Thoracic aorta (tissue), 2 donors: ENCODE data around the gene ZNF783. TPM values are rescaled to one million over a fixed set of nuclear protein-coding genes. Genes with fewer than 3 reads are reported as not detected.
A peak's percentile ranks its signal among the peaks of the same experiment; 100 is the strongest.
"Not testable (repeated sequence)": the region's sequence is repeated elsewhere in the genome, so short reads cannot be mapped to it uniquely, and the experiment has no call there.

Source experiments
- ATAC-seq: fragments of 150-250 bp; one replicate; pipeline ENCODE4 v1.8.0; 2017; ENCODE audit warnings: low read depth; ENCODE audit not compliant: insufficient number of reproducible peaks, low FRiP score
- DNase-seq: peaks from one replicate; pipeline ENCODE4 v3.0.0-alpha.2; 2020; ENCODE audit warnings: low spot score
- H3K27ac ChIP-seq, 2 donors: fragments of 200-600 bp; sonication (generic); 1 replicate in 1 of 2; 2 replicates in 1 of 2; pipeline ENCODE4 v1.5.1; 2016; ENCODE audit warnings: mild to moderate bottlenecking in 2 of 2, moderate library complexity in 2 of 2
- H3K27me3 ChIP-seq: fragments of 200-600 bp; sonication (generic); replicated peaks from 2 replicates; pipeline ENCODE4 v1.6.0; 2016; ENCODE audit warnings: mild to moderate bottlenecking; ENCODE audit not compliant: insufficient read depth
- H3K36me3 ChIP-seq: fragments of 200-600 bp; sonication (generic); one replicate; pipeline ENCODE4 v1.5.1; 2016
- H3K4me1 ChIP-seq, 2 donors: fragments of 200-600 bp; sonication (generic); 1 replicate in 1 of 2; 2 replicates in 1 of 2; pipeline versions ENCODE4 v1.5.1 to v1.6.0; 2016; ENCODE audit warnings: low read depth in 2 of 2, mild to moderate bottlenecking in 1 of 2; ENCODE audit not compliant: control insufficient read depth in 1 of 2
- H3K4me3 ChIP-seq: fragments of 200-600 bp; sonication (generic); 2 replicates; pipeline ENCODE4 v1.5.1; 2016; ENCODE audit warnings: mild to moderate bottlenecking
- H3K9me3 ChIP-seq: fragments of 200-600 bp; sonication (generic); 2 replicates; pipeline ENCODE4 v1.5.1; 2016
- CTCF ChIP-seq: fragments of 200-600 bp; sonication (generic); IDR thresholded peaks from one replicate; pipeline ENCODE4 v1.5.1; 2019; ENCODE audit warnings: antibody characterized with exemption
- total RNA-seq, 2 donors: library from RNA; depleted of rRNA; stranded (reverse); fragments of >200 nt; gene quantifications; one replicate each; pipeline versions ENCODE4 v1.1.0 to v1.2.3, GENCODE V29; 2016

Gene ZNF783
- total RNA-seq, 2 donors from 2014 or later, result 23.6 to 28.9 TPM

GRCh38 chr7:149316606-149317005 lies 54.6 kb downstream of the ZNF783 start:
- Histone ChIP-seq H3K4me3 (no peak overlapping the region), H3K36me3 (no peaks in the 10 kb centered on the region), H3K9me3 (no peaks in the 10 kb centered on the region), H3K4me1 (no peaks in the 10 kb centered on the region), H3K27ac (no peak overlapping the region), H3K27me3 (no peaks in the 10 kb centered on the region)
- TF ChIP-seq CTCF, result no peak
- no peak for DNase-seq
- no peak for ATAC-seq

GRCh38 chr7:149317496-149317895 lies 55.5 kb downstream of the ZNF783 start:
- no peak for ATAC-seq
- H3K36me3 ChIP-seq, result no peaks in the 10 kb centered on the region
- H3K27me3 ChIP-seq, result no peaks in the 10 kb centered on the region
- H3K9me3 ChIP-seq, result no peaks in the 10 kb centered on the region
- DNase-seq, result no peak
- no peak overlapping the region for H3K4me3 ChIP-seq
- no peak for TF ChIP-seq CTCF
- no peaks in the 10 kb centered on the region for H3K4me1 ChIP-seq
- no peak overlapping the region for H3K27ac ChIP-seq

GRCh38 chr7:149317986-149318672 lies 56.1 kb downstream of the ZNF783 start:
- Histone ChIP-seq H3K27ac (no peak overlapping the region), H3K27me3 (no peaks in the 10 kb centered on the region), H3K9me3 (no peaks in the 10 kb centered on the region), H3K4me3 (no peak overlapping the region), H3K36me3 (no peaks in the 10 kb centered on the region), H3K4me1 (no peaks in the 10 kb centered on the region)
- TF ChIP-seq CTCF, result no peak
- ATAC-seq (no peak), DNase-seq (no peak)

GRCh38 chr7:149319376-149319775 lies 57.4 kb downstream of the ZNF783 start:
- TF ChIP-seq CTCF, result no peak
- Histone ChIP-seq H3K4me1 (no peaks in the 10 kb centered on the region), H3K9me3 (no peaks in the 10 kb centered on the region), H3K4me3 (no peak overlapping the region), H3K36me3 (no peaks in the 10 kb centered on the region), H3K27me3 (no peaks in the 10 kb centered on the region), H3K27ac (no peak overlapping the region)
- no peak for ATAC-seq
- DNase-seq, result no peak

- TF ChIP-seq CTCF, result no peak
- Histone ChIP-seq H3K4me3 (peak overlapping the region; percentile 70), H3K4me1 (no peaks in the 10 kb centered on the region), H3K36me3 (no peaks in the 10 kb centered on the region), H3K9me3 (no peaks in the 10 kb centered on the region), H3K27ac (no peak overlapping the region), H3K27me3 (no peaks in the 10 kb centered on the region)
- DNase-seq (no peak), ATAC-seq (no peak)
Measured at GRCh38 chr7:149320313-149321124, 58.5 kb downstream of the ZNF783 start.

- H3K4me3 ChIP-seq, result peak overlapping the region; percentile 70
- DNase-seq, H3K27me3 ChIP-seq, H3K36me3 ChIP-seq, H3K27ac ChIP-seq, H3K4me1 ChIP-seq, H3K9me3 ChIP-seq, ATAC-seq: not testable (repeated sequence)
Measured at GRCh38 chr7:149321125-149321905, 59.3 kb downstream of the ZNF783 start.
